GM23338 (cell line): ENCODE data around the gene BRI3. TPM values are rescaled to one million over a fixed set of nuclear protein-coding genes. Genes with fewer than 3 reads are reported as not detected.

Experiments
- ATAC-seq: fragments of 200-7000 bp; cut with Tn5 transposase; 3 replicates; pipeline ENCODE4 v1.9.1; 2020
- DNase-seq: peaks from one replicate; pipeline ENCODE4 v3.0.0-alpha.2; 2015; ENCODE audit warnings: low spot score
- H2AFZ ChIP-seq: fragments of 200-600 bp; sonication (generic); 2 replicates; pipeline ENCODE4 v1.8.0; 2016; ENCODE audit warnings: antibody characterized with exemption, mild to moderate bottlenecking, moderate library complexity
- H3F3A ChIP-seq: fragments of 200-600 bp; sonication (generic); replicated peaks from 2 replicates; pipeline ENCODE4 v1.8.0; 2017; ENCODE audit warnings: antibody characterized with exemption, mixed run types, low read depth
- H3K27ac ChIP-seq: fragments of 200-600 bp; sonication (generic); 2 replicates; pipeline ENCODE4 v1.6.1; 2016; ENCODE audit warnings: low read depth
- H3K27me3 ChIP-seq: fragments of 200-600 bp; sonication (generic); 2 replicates; pipeline ENCODE4 v1.8.0; 2016; ENCODE audit warnings: mild to moderate bottlenecking, mixed run types, moderate library complexity; ENCODE audit not compliant: insufficient read depth
- H3K36me3 ChIP-seq: fragments of 200-600 bp; sonication (generic); 2 replicates; pipeline ENCODE4 v1.8.0; 2016; ENCODE audit warnings: mild to moderate bottlenecking; ENCODE audit not compliant: insufficient read depth
- H3K4me1 ChIP-seq: fragments of 200-600 bp; sonication (generic); 2 replicates; pipeline ENCODE4 v1.8.0; 2016; ENCODE audit warnings: mild to moderate bottlenecking, moderate library complexity; ENCODE audit not compliant: insufficient read depth
- H3K4me2 ChIP-seq: fragments of 200-600 bp; sonication (generic); 2 replicates; pipeline ENCODE4 v1.7.1; 2017; ENCODE audit warnings: mixed run types
- H3K4me3 ChIP-seq: fragments of 200-600 bp; sonication (generic); 2 replicates; pipeline ENCODE4 v1.6.1; 2016; ENCODE audit warnings: mixed run types
- H3K79me2 ChIP-seq: fragments of 200-600 bp; sonication (generic); replicated peaks from 2 replicates; pipeline ENCODE4 v1.8.0; 2017; ENCODE audit warnings: mild to moderate bottlenecking; ENCODE audit not compliant: insufficient read depth
- H3K9me2 ChIP-seq: fragments of 200-600 bp; sonication (generic); 2 replicates; pipeline ENCODE4 v1.8.0; 2017; ENCODE audit not compliant: insufficient read depth
- H4K20me1 ChIP-seq: fragments of 200-600 bp; sonication (generic); replicated peaks from 2 replicates; pipeline ENCODE4 v1.8.0; 2017; ENCODE audit warnings: mild to moderate bottlenecking; ENCODE audit not compliant: insufficient read depth
- H3K27ac Mint-ChIP-seq: 2 replicates; pipeline ENCODE4 v1.8.0; 2020; ENCODE audit warnings: inconsistent platforms, mild to moderate bottlenecking, moderate library complexity, mixed read lengths
- H3K27me3 Mint-ChIP-seq: 3 replicates; pipeline ENCODE4 v1.8.0; 2022; ENCODE audit warnings: low read depth, mild to moderate bottlenecking, moderate library complexity, mixed read lengths, inconsistent platforms; ENCODE audit not compliant: insufficient read depth, poor library complexity
- H3K36me3 Mint-ChIP-seq: 3 replicates; pipeline ENCODE4 v1.8.0; 2021; ENCODE audit warnings: low read depth, mild to moderate bottlenecking, inconsistent platforms, moderate library complexity, mixed read lengths
- H3K4me1 Mint-ChIP-seq: 3 replicates; pipeline ENCODE4 v1.8.0; 2020; ENCODE audit warnings: mild to moderate bottlenecking, inconsistent platforms, mixed read lengths
- H3K4me3 Mint-ChIP-seq: 3 replicates; pipeline ENCODE4 v1.8.0; 2021; ENCODE audit warnings: moderate library complexity, mild to moderate bottlenecking, inconsistent platforms, mixed read lengths
- H3K9me3 Mint-ChIP-seq: 3 replicates; pipeline ENCODE4 v1.8.0; 2020; ENCODE audit warnings: moderate library complexity, mild to moderate bottlenecking, inconsistent platforms, mixed read lengths
- EZH2 ChIP-seq: fragments of 200-600 bp; sonication (generic); IDR thresholded peaks from one replicate; pipeline ENCODE4 v1.8.0; 2017; ENCODE audit warnings: antibody characterized with exemption, mild to moderate bottlenecking, low read depth; ENCODE audit not compliant: unreplicated experiment
- EZH2phosphoT487 ChIP-seq: fragments of 200-600 bp; sonication (generic); IDR thresholded peaks from one replicate; pipeline ENCODE4 v1.8.1; 2018; ENCODE audit warnings: antibody characterized with exemption; ENCODE audit not compliant: unreplicated experiment
- JUNB ChIP-seq: IDR thresholded peaks from one replicate; pipeline ENCODE4 v1.6.1; 2016; ENCODE audit warnings: antibody characterized with exemption; ENCODE audit not compliant: unreplicated experiment
- NANOG ChIP-seq: IDR thresholded peaks from 2 replicates; pipeline ENCODE4 v1.6.1; 2016; ENCODE audit warnings: antibody characterized with exemption, borderline replicate concordance
- STAT1 ChIP-seq: IDR thresholded peaks from one replicate; pipeline ENCODE4 v1.6.1; 2016; ENCODE audit warnings: antibody characterized with exemption; ENCODE audit not compliant: unreplicated experiment
- ZNF114 ChIP-seq: fragments of 250-450 bp; sonication (Bioruptor Pico); IDR thresholded peaks from 2 replicates; pipeline ENCODE4 v1.5.0; 2020; ENCODE audit warnings: mild to moderate bottlenecking, moderate library complexity
- ZNF331 ChIP-seq: fragments of 250-450 bp; sonication (Bioruptor Pico); IDR thresholded peaks from 2 replicates; pipeline ENCODE4 v1.5.0; 2020; ENCODE audit warnings: low read depth, mild to moderate bottlenecking, moderate library complexity
- polyA plus RNA-seq: library from polyadenylated mRNA; unstranded; fragments of >200 nt; fragmentation: Nextera tagmentation; extraction: Ambion mirVana; gene quantifications from 2 replicates; pipeline ENCODE4 v1.2.1, GENCODE V29; 2016
- total RNA-seq: library from RNA; depleted of rRNA; stranded (reverse); fragments of >200 nt; shearing (Covaris generic); gene quantifications from 2 replicates; pipeline ENCODE4 v1.2.3, GENCODE V29; 2014
- TF ChIP-seq, protein P1 (sequence below), 2 experiments: fragments of 200-600 bp in 1 of 2; sonication (generic) in 1 of 2; conservative IDR thresholded peaks; 2 replicates each; pipeline versions ENCODE4 v1.5.1 to v1.6.1; 2016 to 2017; ENCODE audit warnings: antibody characterized with exemption in 2 of 2, low read depth in 2 of 2, mild to moderate bottlenecking in 2 of 2, moderate library complexity in 1 of 2
- TF ChIP-seq, protein P2 (sequence below): IDR thresholded peaks from one replicate; pipeline ENCODE4 v1.6.1; 2018; ENCODE audit warnings: antibody characterized with exemption; ENCODE audit not compliant: unreplicated experiment
- TF ChIP-seq, protein P3 (sequence below): IDR thresholded peaks from 2 replicates; pipeline ENCODE4 v1.6.1; 2016; ENCODE audit warnings: antibody characterized with exemption

BRI3 gene
- total and polyA plus RNA-seq, 2 experiments from 2014 or later, result 21.7 to 66.1 TPM

DNA sequence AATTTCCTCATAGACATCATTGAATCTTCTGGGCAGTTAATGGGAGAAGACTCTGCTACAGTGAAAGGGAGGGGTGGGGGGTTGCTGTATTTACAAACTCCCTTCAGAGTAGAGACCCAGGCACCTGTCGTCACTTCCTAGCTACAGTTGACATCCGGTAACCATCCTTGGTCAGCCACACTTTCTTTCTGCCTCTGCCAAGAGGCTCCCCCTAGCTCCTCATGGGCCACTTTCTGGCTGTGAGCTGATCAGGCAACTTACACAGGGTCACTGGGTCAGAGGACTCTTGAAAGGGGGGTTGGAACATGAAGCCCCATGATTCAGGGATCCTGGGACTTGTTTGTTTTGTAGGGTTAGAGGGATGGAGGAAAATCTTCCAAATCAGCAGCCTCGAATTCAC, 30.7 kb upstream of the BRI3 start:
- peaks cover 11% of the 10 kb centered on the region for H3K79me2 ChIP-seq
- peak overlapping the region; percentile 95 for H3K4me3 ChIP-seq
- Mint-ChIP-seq H3K27ac (peak overlapping the region; percentile 80), H3K4me1 (peaks cover 18% of the 10 kb centered on the region), H3K36me3 (peaks cover 3% of the 10 kb centered on the region; the same call in 1 of the 3 replicates), H3K27me3 (peaks cover 10% of the 10 kb centered on the region), H3K9me3 (no peaks in the 10 kb centered on the region; the same call in 2 of the 3 replicates), H3K4me3 (peak overlapping the region; percentile 92)
- TF ChIP-seq, protein P1, sequence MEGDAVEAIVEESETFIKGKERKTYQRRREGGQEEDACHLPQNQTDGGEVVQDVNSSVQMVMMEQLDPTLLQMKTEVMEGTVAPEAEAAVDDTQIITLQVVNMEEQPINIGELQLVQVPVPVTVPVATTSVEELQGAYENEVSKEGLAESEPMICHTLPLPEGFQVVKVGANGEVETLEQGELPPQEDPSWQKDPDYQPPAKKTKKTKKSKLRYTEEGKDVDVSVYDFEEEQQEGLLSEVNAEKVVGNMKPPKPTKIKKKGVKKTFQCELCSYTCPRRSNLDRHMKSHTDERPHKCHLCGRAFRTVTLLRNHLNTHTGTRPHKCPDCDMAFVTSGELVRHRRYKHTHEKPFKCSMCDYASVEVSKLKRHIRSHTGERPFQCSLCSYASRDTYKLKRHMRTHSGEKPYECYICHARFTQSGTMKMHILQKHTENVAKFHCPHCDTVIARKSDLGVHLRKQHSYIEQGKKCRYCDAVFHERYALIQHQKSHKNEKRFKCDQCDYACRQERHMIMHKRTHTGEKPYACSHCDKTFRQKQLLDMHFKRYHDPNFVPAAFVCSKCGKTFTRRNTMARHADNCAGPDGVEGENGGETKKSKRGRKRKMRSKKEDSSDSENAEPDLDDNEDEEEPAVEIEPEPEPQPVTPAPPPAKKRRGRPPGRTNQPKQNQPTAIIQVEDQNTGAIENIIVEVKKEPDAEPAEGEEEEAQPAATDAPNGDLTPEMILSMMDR (conservative IDR thresholded peaks at IDR 0.05; ENCODE audit: low read depth in 2 of 2), result peak in 1 of 2 experiments; percentile 18; a peak in 1 of 4 replicates
- no peak for TF ChIP-seq NANOG
- H4K20me1 ChIP-seq, result 0 out of 2 replicates have a peak, but pooled peaks cover 3% of the 10 kb centered on the region
- H3K4me2 ChIP-seq, result peak overlapping the region; percentile 95
- peak; percentile 44 for DNase-seq
- H3K36me3 ChIP-seq, result no peaks in the 10 kb centered on the region
- H3K9me2 ChIP-seq, result no peaks in the 10 kb centered on the region
- H3F3A ChIP-seq, result peaks cover 14% of the 10 kb centered on the region; the same call in 1 of the 2 replicates
- H3K27ac ChIP-seq, result peak overlapping the region; percentile 55; the same call in 1 of the 2 replicates
- no peak for ATAC-seq
- no peaks in the 10 kb centered on the region for H3K27me3 ChIP-seq
- peak overlapping the region; percentile 94 for H2AFZ ChIP-seq
- peaks cover 19% of the 10 kb centered on the region for H3K4me1 ChIP-seq

DNA sequence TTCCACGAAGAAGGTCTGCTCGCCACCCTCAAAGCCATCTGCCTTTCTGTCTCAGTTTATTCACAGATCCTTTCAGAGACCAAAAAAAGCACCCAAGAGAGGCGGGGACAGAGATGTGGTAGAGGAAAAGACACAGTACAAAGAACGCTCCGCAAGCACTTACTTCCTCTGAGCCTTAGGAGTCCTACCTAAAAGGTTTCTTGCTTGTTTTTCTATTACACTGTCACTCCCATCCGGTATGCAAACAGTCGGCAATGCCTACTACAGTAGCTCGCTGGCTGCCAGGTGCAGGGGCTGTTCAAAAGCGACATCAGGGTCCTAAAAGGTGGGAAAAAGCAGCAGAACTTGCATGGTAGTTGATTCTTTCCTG, 30.3 kb upstream of the BRI3 start:
- H2AFZ ChIP-seq, result peak overlapping the region; percentile 94
- Mint-ChIP-seq H3K9me3 (no peaks in the 10 kb centered on the region; the same call in 2 of the 3 replicates), H3K27ac (no peak overlapping the region), H3K27me3 (peaks cover 10% of the 10 kb centered on the region), H3K4me3 (peak overlapping the region; percentile 92), H3K36me3 (peaks cover 3% of the 10 kb centered on the region; the same call in 1 of the 3 replicates), H3K4me1 (peaks cover 18% of the 10 kb centered on the region)
- peak overlapping the region; percentile 95 for H3K4me3 ChIP-seq
- peak overlapping the region; percentile 55; the same call in 1 of the 2 replicates for H3K27ac ChIP-seq
- H3K27me3 ChIP-seq, result no peaks in the 10 kb centered on the region
- H3F3A ChIP-seq, result peaks cover 14% of the 10 kb centered on the region; the same call in 1 of the 2 replicates
- no peaks in the 10 kb centered on the region for H3K9me2 ChIP-seq
- peaks cover 11% of the 10 kb centered on the region for H3K79me2 ChIP-seq
- peaks cover 19% of the 10 kb centered on the region for H3K4me1 ChIP-seq
- no peaks in the 10 kb centered on the region for H3K36me3 ChIP-seq
- 0 out of 2 replicates have a peak, but pooled peaks cover 3% of the 10 kb centered on the region for H4K20me1 ChIP-seq
- H3K4me2 ChIP-seq, result peak overlapping the region; percentile 95
- ATAC-seq (no peak), DNase-seq (peak; percentile 45)
- TF ChIP-seq JUNB (no peak), EZH2 (no peak), NANOG (no peak), STAT1 (no peak), EZH2phosphoT487 (no peak), ZNF114 (CRISPR knock-in tag) (no peak), ZNF331 (CRISPR knock-in tag) (no peak)
- TF ChIP-seq, protein P1 (conservative IDR thresholded peaks at IDR 0.05; ENCODE audit: low read depth in 2 of 2), result no peak
- TF ChIP-seq, protein P2, sequence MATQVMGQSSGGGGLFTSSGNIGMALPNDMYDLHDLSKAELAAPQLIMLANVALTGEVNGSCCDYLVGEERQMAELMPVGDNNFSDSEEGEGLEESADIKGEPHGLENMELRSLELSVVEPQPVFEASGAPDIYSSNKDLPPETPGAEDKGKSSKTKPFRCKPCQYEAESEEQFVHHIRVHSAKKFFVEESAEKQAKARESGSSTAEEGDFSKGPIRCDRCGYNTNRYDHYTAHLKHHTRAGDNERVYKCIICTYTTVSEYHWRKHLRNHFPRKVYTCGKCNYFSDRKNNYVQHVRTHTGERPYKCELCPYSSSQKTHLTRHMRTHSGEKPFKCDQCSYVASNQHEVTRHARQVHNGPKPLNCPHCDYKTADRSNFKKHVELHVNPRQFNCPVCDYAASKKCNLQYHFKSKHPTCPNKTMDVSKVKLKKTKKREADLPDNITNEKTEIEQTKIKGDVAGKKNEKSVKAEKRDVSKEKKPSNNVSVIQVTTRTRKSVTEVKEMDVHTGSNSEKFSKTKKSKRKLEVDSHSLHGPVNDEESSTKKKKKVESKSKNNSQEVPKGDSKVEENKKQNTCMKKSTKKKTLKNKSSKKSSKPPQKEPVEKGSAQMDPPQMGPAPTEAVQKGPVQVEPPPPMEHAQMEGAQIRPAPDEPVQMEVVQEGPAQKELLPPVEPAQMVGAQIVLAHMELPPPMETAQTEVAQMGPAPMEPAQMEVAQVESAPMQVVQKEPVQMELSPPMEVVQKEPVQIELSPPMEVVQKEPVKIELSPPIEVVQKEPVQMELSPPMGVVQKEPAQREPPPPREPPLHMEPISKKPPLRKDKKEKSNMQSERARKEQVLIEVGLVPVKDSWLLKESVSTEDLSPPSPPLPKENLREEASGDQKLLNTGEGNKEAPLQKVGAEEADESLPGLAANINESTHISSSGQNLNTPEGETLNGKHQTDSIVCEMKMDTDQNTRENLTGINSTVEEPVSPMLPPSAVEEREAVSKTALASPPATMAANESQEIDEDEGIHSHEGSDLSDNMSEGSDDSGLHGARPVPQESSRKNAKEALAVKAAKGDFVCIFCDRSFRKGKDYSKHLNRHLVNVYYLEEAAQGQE, result no peak
- TF ChIP-seq, protein P3, sequence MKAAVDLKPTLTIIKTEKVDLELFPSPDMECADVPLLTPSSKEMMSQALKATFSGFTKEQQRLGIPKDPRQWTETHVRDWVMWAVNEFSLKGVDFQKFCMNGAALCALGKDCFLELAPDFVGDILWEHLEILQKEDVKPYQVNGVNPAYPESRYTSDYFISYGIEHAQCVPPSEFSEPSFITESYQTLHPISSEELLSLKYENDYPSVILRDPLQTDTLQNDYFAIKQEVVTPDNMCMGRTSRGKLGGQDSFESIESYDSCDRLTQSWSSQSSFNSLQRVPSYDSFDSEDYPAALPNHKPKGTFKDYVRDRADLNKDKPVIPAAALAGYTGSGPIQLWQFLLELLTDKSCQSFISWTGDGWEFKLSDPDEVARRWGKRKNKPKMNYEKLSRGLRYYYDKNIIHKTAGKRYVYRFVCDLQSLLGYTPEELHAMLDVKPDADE, result no peak
